ENCODE data around the gene CAMTA2.

Gene CAMTA2

GRCh38 chr17:4942760-4943508 lies 44.5 kb downstream of the CAMTA2 start:
- no peak overlapping the region for H3K4me3 ChIP-seq (ENCODE audit: low read depth, low read length)
- no peak for DNase-seq (ENCODE audit: low read depth)
- no peak for TF ChIP-seq CTCF (IDR thresholded peaks at IDR 0.05; ENCODE audit: insufficient read depth, low read depth, low read length, missing control alignments)

- peak overlapping the region; percentile 97 for H3K4me3 ChIP-seq (ENCODE audit: low read depth, low read length)
- no peak for TF ChIP-seq CTCF (IDR thresholded peaks at IDR 0.05; ENCODE audit: insufficient read depth, low read depth, low read length, missing control alignments)
- DNase-seq (ENCODE audit: low read depth) = no peak
These were observed 46.2 kb downstream of the CAMTA2 start for GRCh38 chr17:4941319-4941610.

GRCh38 chr17:4940555-4941318 lies 46.7 kb downstream of the CAMTA2 start:
- TF ChIP-seq CTCF (IDR thresholded peaks at IDR 0.05; ENCODE audit: insufficient read depth, low read depth, low read length, missing control alignments) = no peak
- H3K4me3 ChIP-seq (ENCODE audit: low read depth, low read length) = peak overlapping the region; percentile 97
- DNase-seq (ENCODE audit: low read depth) = peak; percentile 67

GRCh38 chr17:4939796-4940554 lies 47.5 kb downstream of the CAMTA2 start, which contains the start of the genes RNF167 and SLC25A11:
Gene RNF167 (plus strand): TSS chr17:4940268. CDS start chr17:4940910, 642 bp downstream.
Gene SLC25A11 (minus strand): TSS chr17:4940046. CDS start chr17:4939910, 136 bp downstream.
- DNase-seq (ENCODE audit: low read depth) = peak; percentile 100
- H3K4me3 ChIP-seq (ENCODE audit: low read depth, low read length) = peak within 1 kb of the TSS; percentile 97
- TF ChIP-seq CTCF (IDR thresholded peaks at IDR 0.05; ENCODE audit: insufficient read depth, low read depth, low read length, missing control alignments) = no peak

- peak overlapping the region; percentile 92 for H3K4me3 ChIP-seq (ENCODE audit: low read depth, low read length)
- TF ChIP-seq CTCF (IDR thresholded peaks at IDR 0.05; ENCODE audit: insufficient read depth, low read depth, low read length, missing control alignments) = no peak
- no peak for DNase-seq (ENCODE audit: low read depth)
These were observed 48.0 kb downstream of the CAMTA2 start for GRCh38 chr17:4939546-4939795.

GRCh38 chr17:4938688-4939545 lies 48.6 kb downstream of the CAMTA2 start:
- peak overlapping the region; percentile 92 for H3K4me3 ChIP-seq (ENCODE audit: low read depth, low read length)
- peak; percentile 50 for DNase-seq (ENCODE audit: low read depth)
- no peak for TF ChIP-seq CTCF (IDR thresholded peaks at IDR 0.05; ENCODE audit: insufficient read depth, low read depth, low read length, missing control alignments)
